ENCODE results near the gene HS3ST3A1. TPM values are rescaled to one million over a fixed set of nuclear protein-coding genes. Genes with fewer than 3 reads are reported as not detected.

Gene HS3ST3A1
- total RNA-seq, 2 experiments from 2014 or later = 0.22 to 1.2 TPM

DNA sequence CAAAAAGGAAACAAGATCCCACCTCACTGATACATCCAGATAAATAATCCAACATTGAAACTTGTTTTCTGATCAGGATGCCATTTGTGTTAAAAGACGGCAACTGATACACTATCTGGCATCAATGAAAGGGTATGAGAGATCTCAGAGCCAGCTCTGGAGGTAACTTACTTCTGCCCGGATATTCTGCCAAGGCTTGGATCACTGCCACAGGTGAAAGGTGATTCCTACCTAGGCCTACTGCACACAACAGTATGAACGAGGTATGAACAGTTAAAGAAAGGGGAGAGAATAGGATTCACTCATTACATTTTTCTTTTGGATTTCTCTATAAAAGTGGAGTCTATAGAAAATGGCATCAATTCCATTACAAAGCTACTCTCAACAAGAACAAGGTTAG, 136.1 kb downstream of the HS3ST3A1 start:
- H3K27ac Mint-ChIP-seq = no peak overlapping the region
- H3K36me3 Mint-ChIP-seq (ENCODE audit: low read depth) = no peaks in the 10 kb centered on the region
- Histone ChIP-seq H3K9me3 (ENCODE audit: control insufficient read depth in 1 of 2, insufficient read depth in 1 of 2, low read length in 2 of 2) (no peaks in the 10 kb centered on the region), H3K36me3 (ENCODE audit: insufficient read depth, low read length) (no peaks in the 10 kb centered on the region), H3K4me3 (ENCODE audit: low read length) (no peak overlapping the region), H3K4me1 (ENCODE audit: insufficient read depth, low read length) (no peaks in the 10 kb centered on the region), H3K27me3 (ENCODE audit: control insufficient read depth in 1 of 2, insufficient read depth in 2 of 2, low read length in 2 of 2) (no peaks in the 10 kb centered on the region), H3K27ac (ENCODE audit: low read depth in 1 of 2, low read length in 2 of 2) (no peak overlapping the region)
- DNase-seq (no peak), ATAC-seq (ENCODE audit: poor library complexity) (no peak)
- TF ChIP-seq, protein P1, sequence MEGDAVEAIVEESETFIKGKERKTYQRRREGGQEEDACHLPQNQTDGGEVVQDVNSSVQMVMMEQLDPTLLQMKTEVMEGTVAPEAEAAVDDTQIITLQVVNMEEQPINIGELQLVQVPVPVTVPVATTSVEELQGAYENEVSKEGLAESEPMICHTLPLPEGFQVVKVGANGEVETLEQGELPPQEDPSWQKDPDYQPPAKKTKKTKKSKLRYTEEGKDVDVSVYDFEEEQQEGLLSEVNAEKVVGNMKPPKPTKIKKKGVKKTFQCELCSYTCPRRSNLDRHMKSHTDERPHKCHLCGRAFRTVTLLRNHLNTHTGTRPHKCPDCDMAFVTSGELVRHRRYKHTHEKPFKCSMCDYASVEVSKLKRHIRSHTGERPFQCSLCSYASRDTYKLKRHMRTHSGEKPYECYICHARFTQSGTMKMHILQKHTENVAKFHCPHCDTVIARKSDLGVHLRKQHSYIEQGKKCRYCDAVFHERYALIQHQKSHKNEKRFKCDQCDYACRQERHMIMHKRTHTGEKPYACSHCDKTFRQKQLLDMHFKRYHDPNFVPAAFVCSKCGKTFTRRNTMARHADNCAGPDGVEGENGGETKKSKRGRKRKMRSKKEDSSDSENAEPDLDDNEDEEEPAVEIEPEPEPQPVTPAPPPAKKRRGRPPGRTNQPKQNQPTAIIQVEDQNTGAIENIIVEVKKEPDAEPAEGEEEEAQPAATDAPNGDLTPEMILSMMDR (IDR thresholded peaks at IDR 0.05) = no peak
- H3K9me3 Mint-ChIP-seq = no peaks in the 10 kb centered on the region
- CTCF ChIA-PET = no interaction called here
- POLR2A ChIA-PET = no interaction called here
- no peak overlapping the region for H3K4me3 Mint-ChIP-seq
- H3K4me1 Mint-ChIP-seq (ENCODE audit: low read depth) = no peaks in the 10 kb centered on the region
- no peaks in the 10 kb centered on the region for H3K27me3 Mint-ChIP-seq
- intact Hi-C loops (cut with DNase I, micrococcal nuclease) = no loop called here

DNA sequence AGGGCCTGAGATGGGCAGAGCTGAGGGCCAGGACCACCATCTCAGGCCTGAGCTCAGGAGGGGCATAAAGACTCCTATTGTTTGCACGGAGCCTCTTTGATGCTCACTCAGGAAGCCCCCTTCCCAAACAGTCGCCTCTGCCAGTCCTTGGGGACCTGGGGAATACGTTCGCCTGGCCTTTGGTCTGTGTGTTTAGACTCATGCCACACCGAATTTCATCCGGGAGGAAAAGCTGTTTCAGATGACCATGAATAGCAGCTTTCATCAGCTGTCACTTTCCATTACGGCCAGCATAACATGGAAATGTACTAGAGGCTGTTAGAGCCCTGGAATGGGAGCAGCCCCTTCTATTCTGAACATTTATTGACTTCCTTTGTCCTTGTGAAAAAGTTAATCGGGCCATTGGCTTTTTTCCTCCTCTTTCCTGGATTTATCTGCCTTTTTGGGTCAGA, 139.0 kb downstream of the HS3ST3A1 start:
- POLR2A ChIA-PET = no interaction called here
- Mint-ChIP-seq H3K4me1 (ENCODE audit: low read depth) (no peaks in the 10 kb centered on the region), H3K27me3 (peaks cover 4% of the 10 kb centered on the region), H3K36me3 (ENCODE audit: low read depth) (no peaks in the 10 kb centered on the region), H3K9me3 (no peaks in the 10 kb centered on the region), H3K27ac (no peak overlapping the region), H3K4me3 (no peak overlapping the region)
- ATAC-seq (ENCODE audit: poor library complexity) = no peak
- no peak overlapping the region for H3K27ac ChIP-seq (ENCODE audit: low read depth in 1 of 2, low read length in 2 of 2)
- no peaks in the 10 kb centered on the region for H3K27me3 ChIP-seq (ENCODE audit: control insufficient read depth in 1 of 2, insufficient read depth in 2 of 2, low read length in 2 of 2)
- no peak for DNase-seq
- CTCF ChIA-PET = no interaction called here
- intact Hi-C loops (cut with DNase I, micrococcal nuclease) = no loop called here
- no peaks in the 10 kb centered on the region for H3K9me3 ChIP-seq (ENCODE audit: control insufficient read depth in 1 of 2, insufficient read depth in 1 of 2, low read length in 2 of 2)
- no peak overlapping the region for H3K4me3 ChIP-seq (ENCODE audit: low read length)
- H3K36me3 ChIP-seq (ENCODE audit: insufficient read depth, low read length) = no peaks in the 10 kb centered on the region
- no peaks in the 10 kb centered on the region for H3K4me1 ChIP-seq (ENCODE audit: insufficient read depth, low read length)
- TF ChIP-seq, protein P1 (IDR thresholded peaks at IDR 0.05) = no peak

DNA sequence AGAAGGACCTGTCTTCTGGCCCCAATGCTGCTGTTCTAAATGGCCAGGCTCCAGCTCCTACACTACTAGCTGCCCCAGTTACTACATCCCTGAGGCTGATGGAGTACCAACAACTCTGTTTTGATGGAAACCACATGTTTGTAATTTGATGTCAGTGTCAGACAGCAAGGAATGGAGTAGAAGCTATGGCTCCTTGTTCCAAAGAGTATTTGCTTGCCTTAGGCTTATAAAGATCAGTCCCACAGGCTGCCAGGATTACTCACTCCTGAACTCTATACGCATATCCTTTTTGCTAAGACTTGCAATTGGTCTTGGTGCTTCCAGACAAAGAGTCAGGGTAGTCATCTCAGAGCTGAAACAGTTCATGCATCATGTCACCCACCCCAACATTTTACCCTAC, 139.6 kb downstream of the HS3ST3A1 start:
- Mint-ChIP-seq H3K4me1 (ENCODE audit: low read depth) (no peaks in the 10 kb centered on the region), H3K36me3 (ENCODE audit: low read depth) (no peaks in the 10 kb centered on the region), H3K9me3 (no peaks in the 10 kb centered on the region), H3K27ac (no peak overlapping the region), H3K4me3 (no peak overlapping the region), H3K27me3 (peaks cover 4% of the 10 kb centered on the region)
- DNase-seq = no peak
- ChIA-PET CTCF (no interaction called here), POLR2A (no interaction called here)
- ATAC-seq (ENCODE audit: poor library complexity) = no peak
- intact Hi-C loops (cut with DNase I, micrococcal nuclease) = no loop called here
- TF ChIP-seq, protein P1 (IDR thresholded peaks at IDR 0.05) = no peak
- Histone ChIP-seq H3K9me3 (ENCODE audit: control insufficient read depth in 1 of 2, insufficient read depth in 1 of 2, low read length in 2 of 2) (no peaks in the 10 kb centered on the region), H3K4me3 (ENCODE audit: low read length) (no peak overlapping the region), H3K4me1 (ENCODE audit: insufficient read depth, low read length) (no peaks in the 10 kb centered on the region), H3K27ac (ENCODE audit: low read depth in 1 of 2, low read length in 2 of 2) (no peak overlapping the region), H3K36me3 (ENCODE audit: insufficient read depth, low read length) (no peaks in the 10 kb centered on the region), H3K27me3 (ENCODE audit: control insufficient read depth in 1 of 2, insufficient read depth in 2 of 2, low read length in 2 of 2) (no peaks in the 10 kb centered on the region)
